HepG2 (cell line): ENCODE data around the gene SPRR4. TPM values are rescaled to one million over a fixed set of nuclear protein-coding genes. Genes with fewer than 3 reads are reported as not detected.

ENCODE experiments used
- ATAC-seq: fragments of 200-7000 bp; cut with Tn5 transposase; 3 replicates; pipeline ENCODE4 v1.9.1; 2020; ENCODE audit warnings: mild to moderate bottlenecking, moderate library complexity
- BruUV-seq: library from RNA; stranded (reverse); fragments of 400-500 nt; replicated peaks from 2 replicates; lab custom pipeline; 2021; lab: Mats Ljungman, UMichigan
- CTCF ChIA-PET: fragments of 300-600 bp; formaldehyde crosslinking; extraction: SDS; loops from one replicate; lab custom pipeline; 2021; ENCODE audit warnings: low total read pairs, inconsistent platforms, low intra/inter-chr PET ratio; lab: Yijun Ruan, JAX
- POLR2A ChIA-PET: fragments of 350-600 bp; sonication (Branson Sonifier 250); formaldehyde crosslinking; loops from one replicate; lab custom pipeline; 2020; ENCODE audit warnings: antibody characterized with exemption, inconsistent platforms; lab: Yijun Ruan, JAX
- DNase-seq: peaks from one replicate; pipeline ENCODE4 v3.0.0-alpha.2; 2015; ENCODE audit warnings: low spot score
- FAIRE-seq: peaks from 3 replicates; lab custom pipeline; 2011; peaks lifted over from hg19 to GRCh38; lab: Jason Lieb, UNC
- H2AFZ ChIP-seq: one replicate; pipeline ENCODE4 v1.6.1; 2011; ENCODE audit warnings: low read length, inconsistent platforms
- H3K27ac ChIP-seq: fragments of 300-600 bp; 3 replicates; pipeline ENCODE4 v1.8.0; 2011; ENCODE audit warnings: mixed run types, mild to moderate bottlenecking, mixed read lengths, low read length, inconsistent platforms; ENCODE audit not compliant: insufficient read depth; ENCODE audit errors: extremely low read length
- H3K27me3 ChIP-seq, 2 experiments: fragments of 200-600 bp in 1 of 2; 2 replicates in 1 of 2; 3 replicates in 1 of 2; pipeline versions ENCODE4 v1.6.0 to v1.8.0; 2011; ENCODE audit warnings: low read length in 2 of 2, mild to moderate bottlenecking in 2 of 2, moderate library complexity in 2 of 2, inconsistent platforms in 1 of 2; ENCODE audit not compliant: insufficient read depth in 2 of 2, control insufficient read depth in 1 of 2
- H3K36me3 ChIP-seq, 2 experiments: fragments of 200-600 bp in 1 of 2; replicated peaks in 1 of 2; 2 replicates in 1 of 2; 3 replicates in 1 of 2; pipeline versions ENCODE4 v1.5.1 to v1.8.0; 2011; ENCODE audit warnings: low read length in 2 of 2, inconsistent platforms in 1 of 2; ENCODE audit not compliant: insufficient read depth in 2 of 2, control insufficient read depth in 1 of 2
- H3K4me1 ChIP-seq: 2 replicates; pipeline ENCODE4 v1.5.1; 2012; ENCODE audit warnings: low read length, inconsistent platforms; ENCODE audit not compliant: insufficient read depth
- H3K4me2 ChIP-seq: 2 replicates; pipeline ENCODE4 v1.6.0; 2011; ENCODE audit warnings: low read depth, low read length, inconsistent platforms
- H3K4me3 ChIP-seq, 3 experiments: fragments of 200-600 bp in 1 of 3; sonication (generic), shearing (Covaris generic) in 1 of 3; replicated peaks in 1 of 3; 2 replicates each; pipeline ENCODE4 v1.5.1; 2011 to 2016; ENCODE audit warnings: low read length in 3 of 3, inconsistent platforms in 2 of 3, low read depth in 2 of 3, mild to moderate bottlenecking in 2 of 3, control low read depth in 1 of 3, mixed read lengths in 1 of 3; ENCODE audit not compliant: insufficient read depth in 1 of 3
- H3K79me2 ChIP-seq: one replicate; pipeline ENCODE4 v1.6.1; 2011; ENCODE audit warnings: low read length, inconsistent platforms; ENCODE audit not compliant: insufficient read depth
- H3K9ac ChIP-seq: 2 replicates; pipeline ENCODE4 v1.6.0; 2011; ENCODE audit warnings: mild to moderate bottlenecking, low read depth, low read length, inconsistent platforms; ENCODE audit not compliant: insufficient read depth
- H3K9me3 ChIP-seq: 2 replicates; pipeline ENCODE4 v1.5.1; 2012; ENCODE audit warnings: mild to moderate bottlenecking, low read length
- H4K20me1 ChIP-seq: 2 replicates; pipeline ENCODE4 v1.6.0; 2011; ENCODE audit warnings: inconsistent platforms, mild to moderate bottlenecking, low read length, moderate library complexity; ENCODE audit not compliant: insufficient read depth
- KDM6A ChIP-seq: IDR thresholded peaks from 2 replicates; pipeline ENCODE4 v1.6.1; 2016; ENCODE audit warnings: low read depth
- MAZ ChIP-seq, 2 experiments: sonication (generic) in 1 of 2; formaldehyde crosslinking in 1 of 2; IDR thresholded peaks; 2 replicates each; pipeline versions ENCODE4 v1.5.0 to v1.6.1; 2012 to 2020; ENCODE audit warnings: low read depth in 2 of 2, mild to moderate bottlenecking in 2 of 2, borderline replicate concordance in 1 of 2, improper control_type of control experiment in 1 of 2, low read length in 1 of 2, missing genetic modification reagents in 1 of 2, moderate library complexity in 1 of 2
- NONO ChIP-seq, 2 experiments: fragments of 450-650 bp in 1 of 2; sonication (generic) in 1 of 2; formaldehyde crosslinking in 1 of 2; IDR thresholded peaks in 1 of 2; conservative IDR thresholded peaks in 1 of 2; 2 replicates each; pipeline versions ENCODE4 v1.6.1 to v1.8.0; 2017 to 2022; ENCODE audit warnings: mild to moderate bottlenecking in 1 of 2, missing genetic modification reagents in 1 of 2, moderate library complexity in 1 of 2
- ZMYM2 ChIP-seq: sonication (generic); formaldehyde crosslinking; IDR thresholded peaks from 2 replicates; pipeline ENCODE4 v1.8.0; 2022; ENCODE audit warnings: mild to moderate bottlenecking, missing genetic modification reagents
- ZNF251 ChIP-seq: sonication (generic); formaldehyde crosslinking; IDR thresholded peaks from 2 replicates; pipeline ENCODE4 v1.9.0; 2021; ENCODE audit warnings: mild to moderate bottlenecking, missing genetic modification reagents
- ZNF430 ChIP-seq: sonication (generic); formaldehyde crosslinking; IDR thresholded peaks from 2 replicates; pipeline ENCODE4 v1.9.0; 2021; ENCODE audit warnings: mild to moderate bottlenecking, missing genetic modification reagents
- ZNF777 ChIP-seq: sonication (generic); formaldehyde crosslinking; IDR thresholded peaks from 2 replicates; pipeline ENCODE4 v1.4.0; 2020; ENCODE audit warnings: missing genetic modification reagents
- ZNF878 ChIP-seq: sonication (generic); formaldehyde crosslinking; IDR thresholded peaks from 2 replicates; pipeline ENCODE4 v1.8.1; 2023; ENCODE audit warnings: mild to moderate bottlenecking, missing genetic modification reagents, moderate library complexity
- ZSCAN30 ChIP-seq: sonication (generic); formaldehyde crosslinking; IDR thresholded peaks from 2 replicates; pipeline ENCODE4 v1.5.0; 2020; ENCODE audit warnings: mild to moderate bottlenecking, missing genetic modification reagents
- WGBS: methylation state at CpG from one replicate; pipeline ENCODE4 v1.1.6; 2017; ENCODE audit warnings: low lambda C conversion rate; 5-methylcytosine and 5-hydroxymethylcytosine counted together
- in situ Hi-C: cut with HindIII; loops from 2 replicates; pipeline ENCODE4 v1.10.0; 2017; ENCODE audit warnings: low pct_unique_long_range_greater_than_20kb; ENCODE audit not compliant: extremely low pct_ligation_motif_present
- intact Hi-C: fragments of 100-400 bp; cut with micrococcal nuclease; formaldehyde crosslinking; loops from one replicate; pipeline ENCODE4 v1.10.0; 2022; ENCODE audit not compliant: unreplicated experiment
- polyA plus RNA-seq, 8 experiments: library from polyadenylated mRNA; depleted of rRNA in 3 of 8; stranded (reverse) in 7 of 8; unstranded in 1 of 8; fragments of >200 nt; fragmentation: Illumina TruSeq in 4 of 8; extraction: Trizol in 4 of 8; gene quantifications; 2 replicates each; pipeline versions ENCODE4 v1.2.1 to v1.2.3, GENCODE V29; 2011 to 2016; ENCODE audit warnings: low read depth in 4 of 8, missing spikeins in 1 of 8, mixed read lengths in 1 of 8; ENCODE audit not compliant: insufficient read depth in 1 of 8
- total RNA-seq, 5 experiments: library from RNA; depleted of rRNA; stranded (reverse); fragments of >200 nt; fragmentation: Illumina TruSeq; extraction: Trizol; gene quantifications; 2 replicates each; pipeline ENCODE4 v1.2.3, GENCODE V29; 2016; ENCODE audit warnings: low read depth in 1 of 5
- TF ChIP-seq, protein P1 (sequence below): sonication (generic); formaldehyde crosslinking; IDR thresholded peaks from 2 replicates; pipeline ENCODE4 v1.4.0; 2020; ENCODE audit warnings: missing genetic modification reagents
- TF ChIP-seq, protein P2 (sequence below): sonication (generic); formaldehyde crosslinking; IDR thresholded peaks from 2 replicates; pipeline ENCODE4 v1.5.1; 2020; ENCODE audit warnings: missing genetic modification reagents, mild to moderate bottlenecking, borderline replicate concordance

The SPRR4 gene
- total and polyA plus RNA-seq, 2 of the 13 experiments (the other 11 are each of a cell fraction or from before 2014, with no cell fraction given) = not detected

DNA sequence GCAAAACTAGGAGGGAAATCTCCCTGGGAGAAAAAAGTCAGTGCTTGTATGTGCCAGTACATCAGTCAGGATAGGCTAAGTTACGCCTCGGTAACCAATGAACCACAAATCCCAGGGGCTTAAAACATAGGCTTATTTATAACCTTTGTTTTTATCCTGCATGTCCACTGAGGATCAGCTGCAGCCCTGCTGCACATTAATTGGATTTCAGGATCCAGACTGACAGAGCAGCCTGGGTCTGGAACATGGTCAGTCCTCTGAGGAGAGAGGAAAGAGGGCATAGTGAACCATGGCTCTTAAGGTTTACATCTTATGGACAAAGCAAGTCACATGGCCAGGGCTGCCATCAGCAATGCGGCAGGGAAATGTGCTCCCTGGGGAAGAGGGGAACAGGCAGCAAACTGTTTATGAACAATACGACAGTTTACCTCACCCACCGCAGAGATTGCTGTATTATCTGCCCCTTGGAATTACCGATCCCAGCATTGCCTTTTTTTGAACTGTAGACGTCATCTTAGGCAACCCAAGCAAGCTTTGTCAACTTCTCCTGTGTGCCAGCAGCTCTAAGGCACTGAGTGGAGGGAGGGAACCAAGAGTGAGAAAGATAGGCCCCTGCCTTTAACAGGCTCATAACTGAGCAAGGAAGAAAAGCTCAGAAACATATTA, 9.1 kb upstream of the SPRR4 start:
- 37% methylated on average over 7 of the region's 7 CpGs for WGBS
- Histone ChIP-seq H3K9me3 (no peaks in the 10 kb centered on the region), H3K4me1 (no peaks in the 10 kb centered on the region), H3K79me2 (no peaks in the 10 kb centered on the region), H3K9ac (no peak overlapping the region), H4K20me1 (no peaks in the 10 kb centered on the region), H3K4me2 (no peak overlapping the region), H3K4me3 (no peak overlapping the region), H3K27me3 (peaks cover 0 to 14% of the 10 kb centered on the region in 2 experiments; a peak in 1 of 5 replicates), H3K27ac (no peak overlapping the region), H3K36me3 (no peaks in the 10 kb centered on the region), H2AFZ (no peak overlapping the region)
- no peak for TF ChIP-seq ZNF878 (CRISPR knock-in tag)
- no peak for TF ChIP-seq MAZ (IDR thresholded peaks at IDR 0.05; ENCODE audit: borderline replicate concordance, low read depth, low read length)
- TF ChIP-seq MAZ (CRISPR knock-in tag; IDR thresholded peaks at IDR 0.05; ENCODE audit: low read depth) = no peak
- no peak for FAIRE-seq
- CTCF ChIA-PET = no interaction called here
- POLR2A ChIA-PET = no interaction called here
- in situ Hi-C loops (no loop called here), intact Hi-C loops (no loop called here)
- no peak for DNase-seq
- BruUV-seq = no TSS peak
- no peak for ATAC-seq

DNA sequence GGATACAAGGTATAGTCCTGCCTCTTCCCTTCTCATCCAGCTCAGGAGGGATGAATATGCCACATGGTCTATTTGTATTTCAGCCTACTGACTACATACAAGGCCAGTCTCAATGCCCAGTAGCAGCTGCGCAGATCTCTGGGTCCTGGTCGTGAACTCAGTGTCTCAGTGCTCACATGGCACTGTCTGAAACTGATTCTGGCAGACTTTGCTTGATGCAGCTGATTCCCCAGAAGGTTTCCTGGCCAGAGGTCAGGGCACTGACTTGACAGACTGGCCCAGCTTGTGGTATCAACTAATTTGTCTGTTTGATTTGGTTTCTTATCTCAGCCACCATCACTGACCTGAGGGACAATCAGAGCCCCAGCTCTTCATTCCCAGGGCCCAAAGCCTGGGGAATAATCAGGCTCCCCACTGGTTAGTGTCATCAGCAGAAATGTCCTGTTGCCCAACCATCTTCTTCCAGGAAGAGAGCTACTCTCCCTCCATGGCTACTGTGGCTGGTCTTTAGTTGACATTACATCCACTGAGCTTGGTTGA, 7.5 kb upstream of the SPRR4 start:
- in situ Hi-C loops = no loop called here
- TF ChIP-seq KDM6A (no peak), NONO (IDR thresholded peaks at IDR 0.05) (no peak), NONO (CRISPR knock-in tag; conservative IDR thresholded peaks at IDR 0.05) (no peak), ZNF430 (CRISPR knock-in tag) (no peak), ZSCAN30 (CRISPR knock-in tag) (no peak), ZNF251 (CRISPR knock-in tag) (no peak), ZMYM2 (no peak), ZNF777 (CRISPR knock-in tag) (no peak)
- TF ChIP-seq, protein P1, sequence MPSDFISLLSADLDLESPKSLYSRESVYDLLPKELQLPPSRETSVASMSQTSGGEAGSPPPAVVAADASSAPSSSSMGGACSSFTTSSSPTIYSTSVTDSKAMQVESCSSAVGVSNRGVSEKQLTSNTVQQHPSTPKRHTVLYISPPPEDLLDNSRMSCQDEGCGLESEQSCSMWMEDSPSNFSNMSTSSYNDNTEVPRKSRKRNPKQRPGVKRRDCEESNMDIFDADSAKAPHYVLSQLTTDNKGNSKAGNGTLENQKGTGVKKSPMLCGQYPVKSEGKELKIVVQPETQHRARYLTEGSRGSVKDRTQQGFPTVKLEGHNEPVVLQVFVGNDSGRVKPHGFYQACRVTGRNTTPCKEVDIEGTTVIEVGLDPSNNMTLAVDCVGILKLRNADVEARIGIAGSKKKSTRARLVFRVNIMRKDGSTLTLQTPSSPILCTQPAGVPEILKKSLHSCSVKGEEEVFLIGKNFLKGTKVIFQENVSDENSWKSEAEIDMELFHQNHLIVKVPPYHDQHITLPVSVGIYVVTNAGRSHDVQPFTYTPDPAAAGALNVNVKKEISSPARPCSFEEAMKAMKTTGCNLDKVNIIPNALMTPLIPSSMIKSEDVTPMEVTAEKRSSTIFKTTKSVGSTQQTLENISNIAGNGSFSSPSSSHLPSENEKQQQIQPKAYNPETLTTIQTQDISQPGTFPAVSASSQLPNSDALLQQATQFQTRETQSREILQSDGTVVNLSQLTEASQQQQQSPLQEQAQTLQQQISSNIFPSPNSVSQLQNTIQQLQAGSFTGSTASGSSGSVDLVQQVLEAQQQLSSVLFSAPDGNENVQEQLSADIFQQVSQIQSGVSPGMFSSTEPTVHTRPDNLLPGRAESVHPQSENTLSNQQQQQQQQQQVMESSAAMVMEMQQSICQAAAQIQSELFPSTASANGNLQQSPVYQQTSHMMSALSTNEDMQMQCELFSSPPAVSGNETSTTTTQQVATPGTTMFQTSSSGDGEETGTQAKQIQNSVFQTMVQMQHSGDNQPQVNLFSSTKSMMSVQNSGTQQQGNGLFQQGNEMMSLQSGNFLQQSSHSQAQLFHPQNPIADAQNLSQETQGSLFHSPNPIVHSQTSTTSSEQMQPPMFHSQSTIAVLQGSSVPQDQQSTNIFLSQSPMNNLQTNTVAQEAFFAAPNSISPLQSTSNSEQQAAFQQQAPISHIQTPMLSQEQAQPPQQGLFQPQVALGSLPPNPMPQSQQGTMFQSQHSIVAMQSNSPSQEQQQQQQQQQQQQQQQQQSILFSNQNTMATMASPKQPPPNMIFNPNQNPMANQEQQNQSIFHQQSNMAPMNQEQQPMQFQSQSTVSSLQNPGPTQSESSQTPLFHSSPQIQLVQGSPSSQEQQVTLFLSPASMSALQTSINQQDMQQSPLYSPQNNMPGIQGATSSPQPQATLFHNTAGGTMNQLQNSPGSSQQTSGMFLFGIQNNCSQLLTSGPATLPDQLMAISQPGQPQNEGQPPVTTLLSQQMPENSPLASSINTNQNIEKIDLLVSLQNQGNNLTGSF (CRISPR knock-in tag) = no peak
- TF ChIP-seq, protein P2, sequence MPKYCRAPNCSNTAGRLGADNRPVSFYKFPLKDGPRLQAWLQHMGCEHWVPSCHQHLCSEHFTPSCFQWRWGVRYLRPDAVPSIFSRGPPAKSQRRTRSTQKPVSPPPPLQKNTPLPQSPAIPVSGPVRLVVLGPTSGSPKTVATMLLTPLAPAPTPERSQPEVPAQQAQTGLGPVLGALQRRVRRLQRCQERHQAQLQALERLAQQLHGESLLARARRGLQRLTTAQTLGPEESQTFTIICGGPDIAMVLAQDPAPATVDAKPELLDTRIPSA (CRISPR knock-in tag) = no peak

More for the DNA sequence above, 7.5 kb upstream of the SPRR4 start:
- 0% methylated on average over 2 of the region's 2 CpGs for WGBS
- ChIA-PET CTCF (no interaction called here), POLR2A (no interaction called here)
- intact Hi-C loops = no loop called here
- H3K9ac ChIP-seq = no peak overlapping the region
- H3K36me3 ChIP-seq = no peaks in the 10 kb centered on the region
- H3K9me3 ChIP-seq = no peaks in the 10 kb centered on the region
- no TSS peak for BruUV-seq
- H3K27ac ChIP-seq = no peak overlapping the region
- peaks cover 0 to 14% of the 10 kb centered on the region in 2 experiments; a peak in 1 of 5 replicates for H3K27me3 ChIP-seq
- ATAC-seq (no peak), DNase-seq (no peak), FAIRE-seq (no peak)
- no peaks in the 10 kb centered on the region for H4K20me1 ChIP-seq
- H3K4me2 ChIP-seq = no peak overlapping the region
- no peaks in the 10 kb centered on the region for H3K4me1 ChIP-seq
- H3K4me3 ChIP-seq = no peak overlapping the region
- no peak overlapping the region for H2AFZ ChIP-seq
- no peaks in the 10 kb centered on the region for H3K79me2 ChIP-seq
